Activated T-helper 1 cell treated with anti-CD3 and anti-CD28 coated beads, Interleukin-12 subunit alpha, Interleukin-12 subunit beta, Interleukin-2, Interleukin-4 antibody, amounts not matched to agents 30 ng/mL and 10 ng/mL and 1 ng/mL, durations not matched to agents 14 hours and 24 hours and 36 hours (primary cell): ENCODE data around the gene KRTAP10-4. TPM values are rescaled to one million over a fixed set of nuclear protein-coding genes. Genes with fewer than 3 reads are reported as not detected.
"Not testable (repeated sequence)": the region's sequence is repeated elsewhere in the genome, so short reads cannot be mapped to it uniquely, and the experiment has no call there.

Experiments used
- DNase-seq: peaks from one replicate; pipeline ENCODE4 v3.0.0; 2021; ENCODE audit warnings: low spot score
- H3K27ac Mint-ChIP-seq: one replicate; pipeline ENCODE4 v1.8.0; 2021; ENCODE audit warnings: mild to moderate bottlenecking, mixed read lengths
- H3K27me3 Mint-ChIP-seq: one replicate; pipeline ENCODE4 v1.8.0; 2022; ENCODE audit warnings: mild to moderate bottlenecking, moderate library complexity, mixed read lengths; ENCODE audit not compliant: insufficient read depth
- H3K36me3 Mint-ChIP-seq: one replicate; pipeline ENCODE4 v1.8.0; 2021; ENCODE audit warnings: low read depth, mixed read lengths
- H3K4me1 Mint-ChIP-seq: one replicate; pipeline ENCODE4 v1.8.0; 2021; ENCODE audit warnings: low read depth, mixed read lengths
- H3K4me3 Mint-ChIP-seq: one replicate; pipeline ENCODE4 v1.8.0; 2021; ENCODE audit warnings: mild to moderate bottlenecking, moderate library complexity, mixed read lengths
- H3K9me3 Mint-ChIP-seq: one replicate; pipeline ENCODE4 v1.8.0; 2021; ENCODE audit warnings: mixed read lengths
- intact Hi-C: fragments of 100-400 bp; cut with micrococcal nuclease; formaldehyde crosslinking; loops from one replicate; pipeline ENCODE4 v1.15.1; 2024
- total RNA-seq: library from RNA; stranded (reverse); gene quantifications from 2 replicates; pipeline ENCODE4 v1.2.3, GENCODE V29; 2022

The KRTAP10-4 gene
- total RNA-seq = not detected in 2 replicates

GRCh38 chr21:44573630-44574456 lies at the start of gene KRTAP10-4:
Gene KRTAP10-4 (plus strand): TSS chr21:44573729. CDS start chr21:44573759, 30 bp downstream.
- H3K9me3 Mint-ChIP-seq = peaks cover 29% of the 10 kb centered on the region
- not testable (repeated sequence) for H3K4me3 Mint-ChIP-seq, H3K27me3 Mint-ChIP-seq, H3K36me3 Mint-ChIP-seq, DNase-seq, H3K4me1 Mint-ChIP-seq, H3K27ac Mint-ChIP-seq
- intact Hi-C loops = loop anchor here (2.0 kb wide), 1 partner anchor 27 kb away; the partner anchor contains the start of gene KRTAP10-7

- H3K4me1 Mint-ChIP-seq = no peaks in the 10 kb centered on the region
- no peaks in the 10 kb centered on the region for H3K9me3 Mint-ChIP-seq
- no peak overlapping the region for H3K27ac Mint-ChIP-seq
- no peaks in the 10 kb centered on the region for H3K27me3 Mint-ChIP-seq
- intact Hi-C loops = no loop called here
- H3K36me3 Mint-ChIP-seq = no peaks in the 10 kb centered on the region
- no peak overlapping the region for H3K4me3 Mint-ChIP-seq
- no peak for DNase-seq
Observed at GRCh38 chr21:44524414-44525371, 48.8 kb upstream of the KRTAP10-4 start.

GRCh38 chr21:44525391-44526095 lies 48.0 kb upstream of the KRTAP10-4 start:
- intact Hi-C loops = no loop called here
- Mint-ChIP-seq H3K27me3 (no peaks in the 10 kb centered on the region), H3K27ac (no peak overlapping the region), H3K9me3 (no peaks in the 10 kb centered on the region), H3K36me3 (no peaks in the 10 kb centered on the region), H3K4me3 (no peak overlapping the region), H3K4me1 (no peaks in the 10 kb centered on the region)
- no peak for DNase-seq

- no peaks in the 10 kb centered on the region for H3K36me3 Mint-ChIP-seq
- no peaks in the 10 kb centered on the region for H3K4me1 Mint-ChIP-seq
- no peak overlapping the region for H3K27ac Mint-ChIP-seq
- no peak overlapping the region for H3K4me3 Mint-ChIP-seq
- DNase-seq = no peak
- no peaks in the 10 kb centered on the region for H3K9me3 Mint-ChIP-seq
- intact Hi-C loops = no loop called here
- no peaks in the 10 kb centered on the region for H3K27me3 Mint-ChIP-seq
Observed at GRCh38 chr21:44526096-44526997, 47.2 kb upstream of the KRTAP10-4 start.

- intact Hi-C loops = no loop called here
- H3K4me1 Mint-ChIP-seq = no peaks in the 10 kb centered on the region
- H3K9me3 Mint-ChIP-seq = no peaks in the 10 kb centered on the region
- H3K4me3 Mint-ChIP-seq = no peak overlapping the region
- no peaks in the 10 kb centered on the region for H3K27me3 Mint-ChIP-seq
- H3K27ac Mint-ChIP-seq = no peak overlapping the region
- no peak for DNase-seq
- H3K36me3 Mint-ChIP-seq = no peaks in the 10 kb centered on the region
Observed at GRCh38 chr21:44527156-44527982, 46.2 kb upstream of the KRTAP10-4 start.

- DNase-seq = no peak
- H3K27ac Mint-ChIP-seq = no peak overlapping the region
- intact Hi-C loops = no loop called here
- no peaks in the 10 kb centered on the region for H3K27me3 Mint-ChIP-seq
- H3K36me3 Mint-ChIP-seq = no peaks in the 10 kb centered on the region
- H3K4me1 Mint-ChIP-seq = no peaks in the 10 kb centered on the region
- no peaks in the 10 kb centered on the region for H3K9me3 Mint-ChIP-seq
- H3K4me3 Mint-ChIP-seq = no peak overlapping the region
Observed at GRCh38 chr21:44527983-44528633, 45.4 kb upstream of the KRTAP10-4 start.

- no peak for DNase-seq
- Mint-ChIP-seq H3K36me3 (no peaks in the 10 kb centered on the region), H3K27me3 (no peaks in the 10 kb centered on the region), H3K27ac (no peak overlapping the region), H3K4me3 (no peak overlapping the region), H3K9me3 (no peaks in the 10 kb centered on the region), H3K4me1 (no peaks in the 10 kb centered on the region)
- intact Hi-C loops = no loop called here
Observed at GRCh38 chr21:44528634-44528995, 44.9 kb upstream of the KRTAP10-4 start.

- Mint-ChIP-seq H3K36me3 (no peaks in the 10 kb centered on the region), H3K27me3 (no peaks in the 10 kb centered on the region), H3K4me3 (no peak overlapping the region), H3K4me1 (no peaks in the 10 kb centered on the region), H3K27ac (no peak overlapping the region), H3K9me3 (no peaks in the 10 kb centered on the region)
- intact Hi-C loops = no loop called here
- no peak for DNase-seq
Observed at GRCh38 chr21:44529011-44529421, 44.5 kb upstream of the KRTAP10-4 start.

GRCh38 chr21:44529503-44530125 lies 43.9 kb upstream of the KRTAP10-4 start:
- H3K27me3 Mint-ChIP-seq = no peaks in the 10 kb centered on the region
- intact Hi-C loops = no loop called here
- no peak overlapping the region for H3K27ac Mint-ChIP-seq
- DNase-seq = no peak
- no peaks in the 10 kb centered on the region for H3K4me1 Mint-ChIP-seq
- H3K36me3 Mint-ChIP-seq = no peaks in the 10 kb centered on the region
- no peaks in the 10 kb centered on the region for H3K9me3 Mint-ChIP-seq
- no peak overlapping the region for H3K4me3 Mint-ChIP-seq

GRCh38 chr21:44530221-44530902 lies 43.2 kb upstream of the KRTAP10-4 start:
- H3K4me1 Mint-ChIP-seq = no peaks in the 10 kb centered on the region
- H3K27me3 Mint-ChIP-seq = no peaks in the 10 kb centered on the region
- DNase-seq = no peak
- H3K4me3 Mint-ChIP-seq = no peak overlapping the region
- no peaks in the 10 kb centered on the region for H3K9me3 Mint-ChIP-seq
- no peaks in the 10 kb centered on the region for H3K36me3 Mint-ChIP-seq
- no peak overlapping the region for H3K27ac Mint-ChIP-seq
- intact Hi-C loops = no loop called here
